Measurements from ENCODE around the gene PRMT2. TPM values are rescaled to one million over a fixed set of nuclear protein-coding genes. Genes with fewer than 3 reads are reported as not detected.

Gene PRMT2
- total RNA-seq, 1 experiment from 2014 or later = 53.7 TPM

DNA sequence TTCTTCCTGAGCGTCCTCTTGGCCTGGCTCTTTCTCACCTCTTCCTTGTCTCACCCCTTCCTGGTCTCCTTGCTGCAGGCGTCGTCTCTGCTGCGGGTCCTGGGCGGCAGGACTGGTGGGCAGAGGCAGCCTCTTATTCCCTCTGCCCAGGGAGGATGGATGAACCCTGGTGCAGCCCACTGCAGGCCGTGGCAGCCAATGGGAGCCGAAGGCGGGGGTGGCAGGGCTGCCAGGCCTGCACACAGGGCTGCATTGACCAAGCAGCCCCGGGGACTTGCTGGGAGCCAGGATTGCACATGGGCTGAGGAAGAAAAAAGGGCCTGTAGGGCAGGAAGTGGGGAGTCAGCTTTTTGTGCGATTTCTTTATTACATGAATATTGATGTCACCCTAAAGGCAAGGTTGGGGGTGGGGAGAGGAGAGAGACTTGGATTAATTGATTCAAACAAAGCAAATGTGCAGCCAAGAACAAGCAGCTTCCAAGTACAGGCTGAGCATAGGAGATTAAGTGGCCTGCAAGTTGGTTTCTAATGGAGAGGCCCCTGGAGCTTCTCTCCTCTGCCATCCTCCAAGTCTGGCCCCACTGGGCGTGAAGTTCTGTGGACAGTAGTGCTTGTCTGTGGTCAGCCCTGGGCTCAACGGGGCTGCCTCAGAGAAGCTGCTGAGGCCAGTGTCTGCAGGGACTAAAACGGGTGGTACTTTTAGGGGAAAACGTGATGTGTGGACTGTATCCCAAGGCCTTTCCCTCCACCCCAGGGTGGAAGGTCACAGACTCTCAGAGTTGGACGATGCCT lies 30.3 kb upstream of the PRMT2 start, which contains the start of gene S100B (continued):
- TF ChIP-seq, protein P1, sequence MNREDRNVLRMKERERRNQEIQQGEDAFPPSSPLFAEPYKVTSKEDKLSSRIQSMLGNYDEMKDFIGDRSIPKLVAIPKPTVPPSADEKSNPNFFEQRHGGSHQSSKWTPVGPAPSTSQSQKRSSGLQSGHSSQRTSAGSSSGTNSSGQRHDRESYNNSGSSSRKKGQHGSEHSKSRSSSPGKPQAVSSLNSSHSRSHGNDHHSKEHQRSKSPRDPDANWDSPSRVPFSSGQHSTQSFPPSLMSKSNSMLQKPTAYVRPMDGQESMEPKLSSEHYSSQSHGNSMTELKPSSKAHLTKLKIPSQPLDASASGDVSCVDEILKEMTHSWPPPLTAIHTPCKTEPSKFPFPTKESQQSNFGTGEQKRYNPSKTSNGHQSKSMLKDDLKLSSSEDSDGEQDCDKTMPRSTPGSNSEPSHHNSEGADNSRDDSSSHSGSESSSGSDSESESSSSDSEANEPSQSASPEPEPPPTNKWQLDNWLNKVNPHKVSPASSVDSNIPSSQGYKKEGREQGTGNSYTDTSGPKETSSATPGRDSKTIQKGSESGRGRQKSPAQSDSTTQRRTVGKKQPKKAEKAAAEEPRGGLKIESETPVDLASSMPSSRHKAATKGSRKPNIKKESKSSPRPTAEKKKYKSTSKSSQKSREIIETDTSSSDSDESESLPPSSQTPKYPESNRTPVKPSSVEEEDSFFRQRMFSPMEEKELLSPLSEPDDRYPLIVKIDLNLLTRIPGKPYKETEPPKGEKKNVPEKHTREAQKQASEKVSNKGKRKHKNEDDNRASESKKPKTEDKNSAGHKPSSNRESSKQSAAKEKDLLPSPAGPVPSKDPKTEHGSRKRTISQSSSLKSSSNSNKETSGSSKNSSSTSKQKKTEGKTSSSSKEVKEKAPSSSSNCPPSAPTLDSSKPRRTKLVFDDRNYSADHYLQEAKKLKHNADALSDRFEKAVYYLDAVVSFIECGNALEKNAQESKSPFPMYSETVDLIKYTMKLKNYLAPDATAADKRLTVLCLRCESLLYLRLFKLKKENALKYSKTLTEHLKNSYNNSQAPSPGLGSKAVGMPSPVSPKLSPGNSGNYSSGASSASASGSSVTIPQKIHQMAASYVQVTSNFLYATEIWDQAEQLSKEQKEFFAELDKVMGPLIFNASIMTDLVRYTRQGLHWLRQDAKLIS (CRISPR knock-in tag; IDR thresholded peaks at IDR 0.05; ENCODE audit: borderline replicate concordance) = no peak
- TF ChIP-seq, protein P2, sequence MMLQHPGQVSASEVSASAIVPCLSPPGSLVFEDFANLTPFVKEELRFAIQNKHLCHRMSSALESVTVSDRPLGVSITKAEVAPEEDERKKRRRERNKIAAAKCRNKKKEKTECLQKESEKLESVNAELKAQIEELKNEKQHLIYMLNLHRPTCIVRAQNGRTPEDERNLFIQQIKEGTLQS (CRISPR knock-in tag; conservative IDR thresholded peaks at IDR 0.05) = no peak
- no peak for TF ChIP-seq ZNF138 (CRISPR knock-in tag; conservative IDR thresholded peaks at IDR 0.05)
- no peak for TF ChIP-seq SMAD3 (CRISPR knock-in tag; IDR thresholded peaks at IDR 0.05; ENCODE audit: borderline replicate concordance)
- TF ChIP-seq FOXJ3 (CRISPR knock-in tag; IDR thresholded peaks at IDR 0.05; ENCODE audit: borderline replicate concordance) = no peak
- TF ChIP-seq ELF4 (CRISPR knock-in tag; IDR thresholded peaks at IDR 0.05; ENCODE audit: low read depth) = no peak
- TF ChIP-seq NR3C1 (CRISPR knock-in tag; conservative IDR thresholded peaks at IDR 0.05; ENCODE audit: low read depth) = no peak

DNA sequence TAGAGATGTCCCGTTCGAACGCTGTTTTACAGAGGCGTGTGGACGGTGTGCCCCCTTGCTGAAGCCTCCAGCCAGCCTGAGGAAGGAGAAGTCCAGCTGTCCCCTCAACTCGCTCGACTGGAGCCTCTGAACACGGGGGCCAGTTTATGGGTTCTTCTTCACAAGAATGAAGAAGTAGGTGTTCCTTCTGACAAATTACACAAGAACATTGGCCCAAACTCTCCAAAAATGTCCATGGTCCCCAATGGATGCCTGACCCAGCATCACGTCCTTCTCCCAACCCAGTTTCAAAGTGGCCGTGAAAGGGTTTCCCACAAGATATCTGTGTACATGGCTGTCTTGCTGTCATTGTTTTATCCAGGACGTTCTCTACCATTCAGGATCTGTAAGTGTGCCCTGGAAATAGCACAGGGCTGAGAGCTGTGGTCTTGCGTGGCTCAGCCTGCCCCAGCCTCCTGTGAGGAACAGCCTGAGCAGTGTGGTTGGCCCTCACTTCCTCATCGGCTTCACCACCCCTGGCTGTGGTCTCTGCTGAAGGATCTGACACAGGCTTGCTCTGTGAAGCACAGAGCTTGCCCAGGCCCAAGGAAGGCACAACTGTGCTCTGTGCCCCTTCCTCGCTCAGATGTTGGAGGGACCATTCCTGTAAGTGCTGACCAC lies 29.6 kb upstream of the PRMT2 start:
- ChIA-PET POLR2A (no interaction called here), CTCF (no interaction called here)
- TF ChIP-seq, protein P3, sequence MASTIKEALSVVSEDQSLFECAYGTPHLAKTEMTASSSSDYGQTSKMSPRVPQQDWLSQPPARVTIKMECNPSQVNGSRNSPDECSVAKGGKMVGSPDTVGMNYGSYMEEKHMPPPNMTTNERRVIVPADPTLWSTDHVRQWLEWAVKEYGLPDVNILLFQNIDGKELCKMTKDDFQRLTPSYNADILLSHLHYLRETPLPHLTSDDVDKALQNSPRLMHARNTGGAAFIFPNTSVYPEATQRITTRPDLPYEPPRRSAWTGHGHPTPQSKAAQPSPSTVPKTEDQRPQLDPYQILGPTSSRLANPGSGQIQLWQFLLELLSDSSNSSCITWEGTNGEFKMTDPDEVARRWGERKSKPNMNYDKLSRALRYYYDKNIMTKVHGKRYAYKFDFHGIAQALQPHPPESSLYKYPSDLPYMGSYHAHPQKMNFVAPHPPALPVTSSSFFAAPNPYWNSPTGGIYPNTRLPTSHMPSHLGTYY (CRISPR knock-in tag; IDR thresholded peaks at IDR 0.05) = no peak
- TF ChIP-seq, protein P4, sequence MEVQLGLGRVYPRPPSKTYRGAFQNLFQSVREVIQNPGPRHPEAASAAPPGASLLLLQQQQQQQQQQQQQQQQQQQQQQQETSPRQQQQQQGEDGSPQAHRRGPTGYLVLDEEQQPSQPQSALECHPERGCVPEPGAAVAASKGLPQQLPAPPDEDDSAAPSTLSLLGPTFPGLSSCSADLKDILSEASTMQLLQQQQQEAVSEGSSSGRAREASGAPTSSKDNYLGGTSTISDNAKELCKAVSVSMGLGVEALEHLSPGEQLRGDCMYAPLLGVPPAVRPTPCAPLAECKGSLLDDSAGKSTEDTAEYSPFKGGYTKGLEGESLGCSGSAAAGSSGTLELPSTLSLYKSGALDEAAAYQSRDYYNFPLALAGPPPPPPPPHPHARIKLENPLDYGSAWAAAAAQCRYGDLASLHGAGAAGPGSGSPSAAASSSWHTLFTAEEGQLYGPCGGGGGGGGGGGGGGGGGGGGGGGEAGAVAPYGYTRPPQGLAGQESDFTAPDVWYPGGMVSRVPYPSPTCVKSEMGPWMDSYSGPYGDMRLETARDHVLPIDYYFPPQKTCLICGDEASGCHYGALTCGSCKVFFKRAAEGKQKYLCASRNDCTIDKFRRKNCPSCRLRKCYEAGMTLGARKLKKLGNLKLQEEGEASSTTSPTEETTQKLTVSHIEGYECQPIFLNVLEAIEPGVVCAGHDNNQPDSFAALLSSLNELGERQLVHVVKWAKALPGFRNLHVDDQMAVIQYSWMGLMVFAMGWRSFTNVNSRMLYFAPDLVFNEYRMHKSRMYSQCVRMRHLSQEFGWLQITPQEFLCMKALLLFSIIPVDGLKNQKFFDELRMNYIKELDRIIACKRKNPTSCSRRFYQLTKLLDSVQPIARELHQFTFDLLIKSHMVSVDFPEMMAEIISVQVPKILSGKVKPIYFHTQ (CRISPR knock-in tag; IDR thresholded peaks at IDR 0.05) = no peak
- TF ChIP-seq, protein P5, sequence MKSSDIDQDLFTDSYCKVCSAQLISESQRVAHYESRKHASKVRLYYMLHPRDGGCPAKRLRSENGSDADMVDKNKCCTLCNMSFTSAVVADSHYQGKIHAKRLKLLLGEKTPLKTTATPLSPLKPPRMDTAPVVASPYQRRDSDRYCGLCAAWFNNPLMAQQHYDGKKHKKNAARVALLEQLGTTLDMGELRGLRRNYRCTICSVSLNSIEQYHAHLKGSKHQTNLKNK (CRISPR knock-in tag; IDR thresholded peaks at IDR 0.05) = no peak
- ATAC-seq = no peak
- peaks cover 6% of the 10 kb centered on the region for H3K27me3 Mint-ChIP-seq (ENCODE audit: low read depth)
- no peaks in the 10 kb centered on the region; the same call in 1 of the 2 replicates for H3K36me3 Mint-ChIP-seq
- no peak for DNase-seq (ENCODE audit: low spot score)
- H3K4me3 Mint-ChIP-seq = no peak overlapping the region
- no peak overlapping the region for H3K27ac Mint-ChIP-seq
- H3K4me1 Mint-ChIP-seq = peaks cover 30% of the 10 kb centered on the region
- peaks cover 15% of the 10 kb centered on the region for H3K9me3 Mint-ChIP-seq

DNA sequence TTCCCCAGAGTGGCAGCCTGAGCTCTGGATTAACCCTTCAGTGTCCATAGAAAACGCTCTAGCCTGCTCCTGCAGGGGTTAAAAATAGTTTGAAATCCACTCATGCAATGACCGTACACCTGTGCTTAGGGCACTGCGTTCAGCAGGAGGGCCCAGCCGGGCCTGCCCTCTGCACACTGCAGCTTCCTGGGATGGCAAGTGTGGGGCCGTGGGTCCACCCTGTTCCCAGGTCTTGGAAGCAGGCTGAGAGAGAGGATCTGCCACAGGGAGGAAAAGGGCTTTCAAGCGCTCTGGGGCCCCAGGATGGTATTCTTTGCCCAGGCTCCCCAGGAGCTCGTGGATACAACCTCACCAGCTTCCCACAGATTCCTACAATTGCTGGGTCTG lies 29.1 kb upstream of the PRMT2 start:
- peaks cover 6% of the 10 kb centered on the region for H3K27me3 Mint-ChIP-seq (ENCODE audit: low read depth)
- no peak overlapping the region for H3K27ac Mint-ChIP-seq
- ATAC-seq (no peak), DNase-seq (ENCODE audit: low spot score) (no peak)
- peaks cover 15% of the 10 kb centered on the region for H3K9me3 Mint-ChIP-seq
- H3K36me3 Mint-ChIP-seq = no peaks in the 10 kb centered on the region; the same call in 1 of the 2 replicates
- peaks cover 30% of the 10 kb centered on the region for H3K4me1 Mint-ChIP-seq
- ChIA-PET POLR2A (no interaction called here), CTCF (no interaction called here)
- no peak overlapping the region for H3K4me3 Mint-ChIP-seq
- TF ChIP-seq OVOL2 (CRISPR knock-in tag; IDR thresholded peaks at IDR 0.05; ENCODE audit: borderline replicate concordance) (no peak), ZNF121 (CRISPR knock-in tag; IDR thresholded peaks at IDR 0.05) (no peak), GTF2I (CRISPR knock-in tag; conservative IDR thresholded peaks at IDR 0.05) (no peak), PRRX2 (CRISPR knock-in tag; IDR thresholded peaks at IDR 0.05) (no peak), ATF1 (CRISPR knock-in tag; IDR thresholded peaks at IDR 0.05) (no peak), SMAD3 (CRISPR knock-in tag; IDR thresholded peaks at IDR 0.05; ENCODE audit: borderline replicate concordance) (no peak), ZNF263 (CRISPR knock-in tag; IDR thresholded peaks at IDR 0.05; ENCODE audit: low read depth) (no peak), CBFB (CRISPR knock-in tag; IDR thresholded peaks at IDR 0.05; ENCODE audit: low read depth) (no peak), GABPB1 (CRISPR knock-in tag; IDR thresholded peaks at IDR 0.05) (no peak)
- TF ChIP-seq, protein P6, sequence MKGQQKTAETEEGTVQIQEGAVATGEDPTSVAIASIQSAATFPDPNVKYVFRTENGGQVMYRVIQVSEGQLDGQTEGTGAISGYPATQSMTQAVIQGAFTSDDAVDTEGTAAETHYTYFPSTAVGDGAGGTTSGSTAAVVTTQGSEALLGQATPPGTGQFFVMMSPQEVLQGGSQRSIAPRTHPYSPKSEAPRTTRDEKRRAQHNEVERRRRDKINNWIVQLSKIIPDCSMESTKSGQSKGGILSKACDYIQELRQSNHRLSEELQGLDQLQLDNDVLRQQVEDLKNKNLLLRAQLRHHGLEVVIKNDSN (CRISPR knock-in tag; IDR thresholded peaks at IDR 0.05) = no peak
- TF ChIP-seq, protein P3 (CRISPR knock-in tag; IDR thresholded peaks at IDR 0.05) = no peak
- TF ChIP-seq, protein P7, sequence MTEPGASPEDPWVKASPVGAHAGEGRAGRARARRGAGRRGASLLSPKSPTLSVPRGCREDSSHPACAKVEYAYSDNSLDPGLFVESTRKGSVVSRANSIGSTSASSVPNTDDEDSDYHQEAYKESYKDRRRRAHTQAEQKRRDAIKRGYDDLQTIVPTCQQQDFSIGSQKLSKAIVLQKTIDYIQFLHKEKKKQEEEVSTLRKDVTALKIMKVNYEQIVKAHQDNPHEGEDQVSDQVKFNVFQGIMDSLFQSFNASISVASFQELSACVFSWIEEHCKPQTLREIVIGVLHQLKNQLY (CRISPR knock-in tag; IDR thresholded peaks at IDR 0.05) = no peak
